ENCODE measurements around the gene ASIC4.

GRCh38 chr2:219542931-219543595 is 28.8 kb downstream of the ASIC4 start:
- TF ChIP-seq, protein P1, sequence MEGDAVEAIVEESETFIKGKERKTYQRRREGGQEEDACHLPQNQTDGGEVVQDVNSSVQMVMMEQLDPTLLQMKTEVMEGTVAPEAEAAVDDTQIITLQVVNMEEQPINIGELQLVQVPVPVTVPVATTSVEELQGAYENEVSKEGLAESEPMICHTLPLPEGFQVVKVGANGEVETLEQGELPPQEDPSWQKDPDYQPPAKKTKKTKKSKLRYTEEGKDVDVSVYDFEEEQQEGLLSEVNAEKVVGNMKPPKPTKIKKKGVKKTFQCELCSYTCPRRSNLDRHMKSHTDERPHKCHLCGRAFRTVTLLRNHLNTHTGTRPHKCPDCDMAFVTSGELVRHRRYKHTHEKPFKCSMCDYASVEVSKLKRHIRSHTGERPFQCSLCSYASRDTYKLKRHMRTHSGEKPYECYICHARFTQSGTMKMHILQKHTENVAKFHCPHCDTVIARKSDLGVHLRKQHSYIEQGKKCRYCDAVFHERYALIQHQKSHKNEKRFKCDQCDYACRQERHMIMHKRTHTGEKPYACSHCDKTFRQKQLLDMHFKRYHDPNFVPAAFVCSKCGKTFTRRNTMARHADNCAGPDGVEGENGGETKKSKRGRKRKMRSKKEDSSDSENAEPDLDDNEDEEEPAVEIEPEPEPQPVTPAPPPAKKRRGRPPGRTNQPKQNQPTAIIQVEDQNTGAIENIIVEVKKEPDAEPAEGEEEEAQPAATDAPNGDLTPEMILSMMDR (IDR thresholded peaks at IDR 0.05 in 2 of 3, conservative IDR thresholded peaks at IDR 0.05 in 1 of 3; ENCODE audit: borderline replicate concordance in 1 of 3, insufficient read depth in 1 of 3, low read depth in 2 of 3, low read length in 2 of 3) = no peak
- TF ChIP-seq EZH2 (IDR thresholded peaks at IDR 0.05) (no peak), POLR2A (IDR thresholded peaks at IDR 0.05; ENCODE audit: borderline replicate concordance, extremely low read depth, insufficient read depth, insufficient read length) (peak; percentile 35), FOSL1 (IDR thresholded peaks at IDR 0.05; ENCODE audit: low read depth) (no peak), SIN3A (IDR thresholded peaks at IDR 0.05; ENCODE audit: low read depth) (no peak)
- TF ChIP-seq, protein P2, sequence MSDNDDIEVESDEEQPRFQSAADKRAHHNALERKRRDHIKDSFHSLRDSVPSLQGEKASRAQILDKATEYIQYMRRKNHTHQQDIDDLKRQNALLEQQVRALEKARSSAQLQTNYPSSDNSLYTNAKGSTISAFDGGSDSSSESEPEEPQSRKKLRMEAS (IDR thresholded peaks at IDR 0.05) = no peak
